MCF 10A (cell line): ENCODE data around the gene EPG5. TPM values are rescaled to one million over a fixed set of nuclear protein-coding genes. Genes with fewer than 3 reads are reported as not detected.

Experiments used
- BruUV-seq: library from RNA; stranded (reverse); fragments of 400-500 nt; replicated peaks from 2 replicates; lab custom pipeline; 2021; lab: Mats Ljungman, UMichigan
- CTCF ChIA-PET: fragments of 300-600 bp; sonication (Branson Sonifier 250); formaldehyde crosslinking; extraction: SDS; loops from one replicate; lab custom pipeline; 2021; ENCODE audit warnings: antibody characterized with exemption, inconsistent platforms; lab: Yijun Ruan, JAX
- POLR2A ChIA-PET: fragments of 300-600, 350-650 bp; sonication (Branson Sonifier 250); formaldehyde crosslinking; extraction: SDS; loops from one replicate; lab custom pipeline; 2020; ENCODE audit warnings: antibody characterized with exemption, inconsistent platforms; lab: Yijun Ruan, JAX
- DNase-seq: peaks from one replicate; pipeline ENCODE4 v3.0.0-alpha.2; 2018; ENCODE audit not compliant: unreplicated experiment
- H3K27ac Mint-ChIP-seq: one replicate; pipeline ENCODE4 v1.8.0; 2022; ENCODE audit warnings: mild to moderate bottlenecking, low read depth, mixed read lengths; ENCODE audit not compliant: unreplicated experiment
- H3K27me3 Mint-ChIP-seq: one replicate; pipeline ENCODE4 v1.8.0; 2022; ENCODE audit warnings: mixed read lengths; ENCODE audit not compliant: insufficient read depth, unreplicated experiment
- H3K36me3 Mint-ChIP-seq: one replicate; pipeline ENCODE4 v1.8.0; 2022; ENCODE audit warnings: mild to moderate bottlenecking, moderate library complexity, mixed read lengths; ENCODE audit not compliant: insufficient read depth, unreplicated experiment
- H3K4me1 Mint-ChIP-seq: one replicate; pipeline ENCODE4 v1.8.0; 2022; ENCODE audit warnings: mixed read lengths; ENCODE audit not compliant: insufficient read depth, unreplicated experiment
- H3K4me3 Mint-ChIP-seq: one replicate; pipeline ENCODE4 v1.8.0; 2022; ENCODE audit warnings: mild to moderate bottlenecking, moderate library complexity, mixed read lengths; ENCODE audit not compliant: unreplicated experiment
- H3K9me3 Mint-ChIP-seq: one replicate; pipeline ENCODE4 v1.8.0; 2022; ENCODE audit warnings: mixed read lengths; ENCODE audit not compliant: unreplicated experiment
- CTCF ChIP-seq: fragments of 200-600 bp; IDR thresholded peaks from one replicate; pipeline ENCODE4 v1.8.0; 2022; ENCODE audit warnings: antibody characterized with exemption, mild to moderate bottlenecking; ENCODE audit not compliant: unreplicated experiment
- intact Hi-C: fragments of 100-400 bp; cut with micrococcal nuclease; formaldehyde crosslinking; loops from 2 replicates; pipeline ENCODE4 v1.14.1; 2022
- total RNA-seq: library from RNA; stranded (reverse); gene quantifications from 2 replicates; pipeline ENCODE4 v1.2.3, GENCODE V29; 2022

Gene EPG5
- total RNA-seq, 1 experiment from 2014 or later: 19.4 TPM

GRCh38 chr18:45879681-45880655, 87.2 kb downstream of the EPG5 start:
- Mint-ChIP-seq H3K4me3 (no peak overlapping the region), H3K27me3 (no peaks in the 10 kb centered on the region), H3K27ac (no peak overlapping the region), H3K36me3 (peaks cover 69% of the 10 kb centered on the region), H3K4me1 (no peaks in the 10 kb centered on the region), H3K9me3 (no peaks in the 10 kb centered on the region)
- peak; percentile 98 for TF ChIP-seq CTCF
- CTCF ChIA-PET: interaction anchor here (0.6 to 8.8 kb wide), 51 partner anchors 9 to 525 kb away, joined by 3 to 153 read pairs (median 5); partner anchors contain the start of genes SLC14A1 and SLC14A2
- POLR2A ChIA-PET: no interaction called here
- BruUV-seq: no TSS peak
- intact Hi-C loops: loop anchor here (1.0 to 2.0 kb wide), 5 partner anchors 41 to 215 kb away; no protein-coding TSS in a partner anchor
- peak; percentile 65 for DNase-seq

GRCh38 chr18:45877403-45877802, 89.7 kb downstream of the EPG5 start:
- ChIA-PET CTCF (interaction anchor here (0.9 to 8.8 kb wide), 8 partner anchors 8 to 256 kb away, joined by 3 to 153 read pairs (median 20); partner anchors contain the start of gene SLC14A1), POLR2A (no interaction called here)
- no TSS peak for BruUV-seq
- DNase-seq: no peak
- Mint-ChIP-seq H3K36me3 (peaks cover 69% of the 10 kb centered on the region), H3K9me3 (no peaks in the 10 kb centered on the region), H3K4me1 (no peaks in the 10 kb centered on the region), H3K27me3 (no peaks in the 10 kb centered on the region), H3K4me3 (no peak overlapping the region), H3K27ac (no peak overlapping the region)
- intact Hi-C loops: no loop called here
- no peak for TF ChIP-seq CTCF

DNA sequence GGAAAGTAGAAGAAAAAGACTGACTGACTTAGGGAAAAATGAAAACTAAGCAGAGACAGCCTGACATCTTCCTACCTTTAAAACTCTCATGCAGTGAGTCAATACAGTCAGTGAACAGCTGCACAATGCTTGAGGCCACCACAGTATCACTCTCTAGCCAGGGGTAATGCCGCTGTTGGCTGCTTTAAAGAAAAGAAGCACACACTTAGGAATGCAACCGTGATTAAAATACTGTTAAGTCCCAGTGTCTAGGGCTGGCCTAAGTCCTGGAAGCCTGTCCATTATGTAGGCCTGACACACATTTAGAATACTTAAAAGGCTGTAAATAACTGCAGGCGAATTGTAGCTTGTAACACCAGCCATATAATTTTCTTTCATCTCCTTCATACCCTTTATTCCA, 91.0 kb downstream of the EPG5 start:
- intact Hi-C loops: no loop called here
- Mint-ChIP-seq H3K4me1 (peaks cover 7% of the 10 kb centered on the region), H3K27me3 (no peaks in the 10 kb centered on the region), H3K36me3 (peaks cover 62% of the 10 kb centered on the region), H3K4me3 (no peak overlapping the region), H3K27ac (no peak overlapping the region), H3K9me3 (no peaks in the 10 kb centered on the region)
- DNase-seq: no peak
- POLR2A ChIA-PET: no interaction called here
- CTCF ChIA-PET: interaction anchor here (0.8 to 8.8 kb wide), 3 partner anchors 154 to 255 kb away, joined by 3 to 153 read pairs (median 3); no protein-coding TSS in a partner anchor
- TF ChIP-seq CTCF: no peak
- BruUV-seq: no TSS peak
